NCI-H2107 treated with DMSO at 0.1 percent for 48 hours (cell line): ENCODE measurements around the gene DAPK2.

Source experiments
- DNase-seq: peaks from one replicate; lab custom pipeline; 2025; ENCODE audit not compliant: unreplicated experiment; lab: John Stamatoyannopoulos, UW

DAPK2 gene

DNA sequence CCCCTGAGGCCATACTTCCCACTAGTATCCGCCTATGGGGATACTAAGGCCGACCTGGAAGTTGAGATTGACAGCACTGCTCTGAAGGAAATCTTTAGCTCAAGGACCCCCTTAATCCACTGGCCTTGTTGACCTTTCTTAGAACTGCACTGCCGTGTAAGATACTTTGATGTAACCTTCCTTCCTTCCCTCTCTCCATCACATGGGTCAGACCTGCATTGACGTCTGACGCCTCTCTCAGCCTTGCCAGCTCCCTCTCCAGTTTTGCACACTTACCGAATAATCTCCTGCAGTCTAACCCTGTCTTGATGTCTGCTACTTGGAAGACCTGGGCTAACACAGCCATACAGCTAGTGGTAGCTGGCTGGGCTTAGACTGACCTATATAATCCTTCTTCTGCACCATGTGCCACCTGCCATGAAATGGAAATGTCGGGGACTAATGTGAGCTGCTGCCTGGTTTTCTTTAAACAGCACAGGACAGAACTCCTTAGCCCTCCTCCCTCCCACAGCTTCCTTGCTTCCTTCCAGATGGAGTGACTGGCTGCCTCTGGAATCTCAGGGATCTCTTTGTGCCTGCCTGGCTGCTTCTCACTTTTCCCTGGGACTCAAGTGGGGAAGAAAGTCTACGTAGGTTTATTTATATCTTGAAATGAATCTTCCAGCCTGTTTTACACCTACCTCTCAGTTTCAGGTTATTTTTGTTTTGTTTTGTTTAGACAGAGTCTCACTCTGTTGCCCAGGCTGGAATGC, 173.3 kb downstream of the DAPK2 start:
- no peak for DNase-seq

DNA sequence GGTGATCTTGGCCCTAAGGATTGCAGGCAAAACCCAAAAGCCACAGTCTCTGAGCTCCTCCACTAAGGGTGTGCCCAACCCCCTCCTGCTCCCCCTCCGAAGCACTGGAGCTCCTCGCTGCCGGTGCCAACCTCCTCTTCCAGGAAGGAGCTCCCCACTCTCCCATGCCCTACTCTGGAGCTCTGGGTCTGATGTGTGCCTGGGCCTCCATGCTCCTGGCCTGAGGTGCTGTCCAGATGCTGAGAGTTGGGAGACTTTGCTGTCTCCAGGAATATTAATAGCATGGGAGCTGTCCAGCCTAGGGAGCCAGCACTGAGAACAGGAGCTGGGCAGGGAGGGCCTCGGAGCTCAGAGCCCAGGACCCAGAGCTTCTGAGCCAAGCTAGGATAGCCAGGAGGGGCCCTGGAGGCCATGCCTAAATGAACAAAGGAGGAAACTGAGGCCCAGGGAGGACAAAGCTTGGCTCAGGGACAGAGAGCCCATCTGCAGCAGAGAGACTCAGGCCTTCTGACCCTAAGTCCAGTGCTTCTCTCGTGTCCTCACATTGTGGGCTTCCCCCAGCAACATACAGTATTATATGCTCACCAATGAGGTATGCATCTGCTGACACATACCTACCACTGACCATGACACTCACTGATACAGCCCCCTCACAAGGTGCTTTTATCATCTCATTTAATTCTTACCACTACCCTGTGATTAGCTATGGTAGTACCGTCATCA, 175.6 kb downstream of the DAPK2 start:
- no peak for DNase-seq

DNA sequence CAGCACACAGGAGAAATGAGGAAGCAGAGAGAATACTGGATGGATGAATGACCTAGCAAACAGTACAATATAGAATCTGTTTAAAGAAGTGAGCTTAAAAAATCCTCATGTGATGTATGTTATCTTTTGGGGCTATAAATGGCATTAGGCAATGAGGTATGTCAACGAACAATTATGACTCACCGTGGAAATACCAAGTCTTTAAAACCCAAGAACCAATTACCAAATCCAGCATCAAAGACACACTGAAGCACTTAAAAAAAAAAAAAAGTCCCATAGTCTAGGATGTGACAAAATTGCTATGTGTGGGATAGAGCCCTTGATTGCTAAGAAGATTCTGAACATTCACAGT, 176.3 kb downstream of the DAPK2 start:
- DNase-seq, result no peak

DNA sequence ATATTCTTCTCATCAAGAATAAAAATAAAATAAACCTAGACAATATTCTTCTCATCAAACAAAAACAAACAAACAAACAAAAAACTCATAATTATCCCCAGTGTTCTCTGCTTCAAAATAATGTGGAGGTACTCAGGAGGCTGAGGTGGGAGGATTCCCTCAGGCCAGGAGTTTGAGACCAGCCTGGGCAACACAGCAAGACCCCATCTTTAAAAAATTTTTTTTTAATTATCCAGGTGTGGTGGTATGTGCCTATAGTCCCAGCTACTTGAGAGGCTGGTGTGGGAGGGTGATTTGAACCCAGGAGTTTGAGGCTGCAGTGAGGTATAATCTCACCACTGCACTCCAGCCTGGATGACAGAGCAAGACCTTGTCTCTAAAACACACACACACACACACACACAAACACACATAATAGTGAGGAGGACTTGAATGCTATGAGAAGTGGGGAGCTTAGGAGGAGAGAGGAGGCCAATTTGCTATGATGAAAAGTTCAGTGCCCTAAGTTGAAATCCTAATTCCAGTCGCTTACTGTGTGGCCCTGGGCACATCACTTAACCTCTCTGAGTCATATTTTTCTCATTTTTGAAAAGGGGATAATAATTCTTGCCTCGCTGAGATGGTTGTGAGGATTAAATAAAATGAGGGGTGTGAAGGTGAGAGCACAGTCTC, 176.8 kb downstream of the DAPK2 start:
- DNase-seq, result no peak

DNA sequence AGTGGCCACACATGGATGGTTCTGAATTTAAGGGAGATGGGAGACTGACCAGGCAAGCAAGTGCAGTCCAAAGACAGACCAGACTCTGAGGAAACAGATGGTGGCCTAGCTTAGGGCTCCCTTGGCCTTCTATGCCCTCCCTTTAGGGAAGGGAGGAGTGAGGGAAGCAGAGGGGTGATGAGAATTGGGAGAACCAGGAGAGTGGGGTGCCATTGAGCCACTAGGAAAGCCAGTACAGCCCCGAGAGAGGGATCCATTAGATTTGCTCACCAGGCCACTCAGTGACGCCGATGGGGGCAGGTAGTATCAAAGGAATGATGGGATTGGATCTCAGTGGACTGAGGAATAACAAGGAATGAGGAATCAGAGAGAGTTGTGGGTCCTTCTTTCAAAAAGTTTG, 182.1 kb downstream of the DAPK2 start:
- no peak for DNase-seq

DNA sequence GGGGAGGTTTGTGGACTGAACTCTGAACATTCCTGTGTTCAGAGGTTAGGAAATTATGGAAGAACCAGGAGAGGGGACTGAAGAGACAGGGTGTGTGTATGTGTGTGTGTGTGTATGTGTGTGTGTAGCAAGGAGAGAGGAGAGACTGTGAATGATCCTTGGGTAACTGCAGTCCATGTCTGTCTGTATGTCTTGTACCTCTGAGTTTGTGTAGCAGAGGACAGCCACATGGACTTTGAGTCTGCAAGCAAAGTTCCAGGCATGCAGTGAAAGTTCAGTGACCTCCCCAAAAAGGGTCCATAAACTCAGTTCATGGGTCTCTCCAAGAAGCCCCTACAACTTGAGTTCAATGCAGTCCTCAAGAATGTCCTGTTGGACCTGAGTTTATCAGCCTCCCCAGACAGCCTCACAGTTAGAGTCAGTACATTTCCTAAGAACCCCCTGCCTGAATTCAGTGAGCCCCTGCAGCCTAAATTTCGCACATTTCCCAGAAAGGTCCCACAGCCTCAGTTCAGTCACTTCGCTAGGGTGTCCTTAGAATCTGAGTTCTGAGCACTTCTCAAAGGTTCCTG, 184.3 kb downstream of the DAPK2 start:
- no peak for DNase-seq

DNA sequence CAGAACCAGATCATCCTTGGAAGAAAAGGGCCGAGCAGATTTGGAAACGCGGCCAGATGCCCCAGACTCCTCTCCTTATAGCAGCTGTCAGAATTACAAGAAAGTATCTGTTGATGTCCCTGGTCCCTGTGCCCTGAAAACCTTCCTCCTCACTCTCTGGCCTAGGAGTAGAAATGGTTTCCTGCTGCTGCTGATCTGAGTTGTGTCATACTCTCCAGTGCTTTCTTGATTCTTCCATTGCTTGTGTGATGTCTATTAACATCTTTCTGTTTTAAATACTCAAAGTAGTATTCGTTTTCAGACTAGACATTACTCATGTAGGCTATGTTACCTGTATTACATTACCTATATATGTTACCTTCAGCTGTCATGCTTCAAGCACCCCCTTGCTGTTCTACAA, 185.7 kb downstream of the DAPK2 start:
- DNase-seq, result peak; percentile 1

DNA sequence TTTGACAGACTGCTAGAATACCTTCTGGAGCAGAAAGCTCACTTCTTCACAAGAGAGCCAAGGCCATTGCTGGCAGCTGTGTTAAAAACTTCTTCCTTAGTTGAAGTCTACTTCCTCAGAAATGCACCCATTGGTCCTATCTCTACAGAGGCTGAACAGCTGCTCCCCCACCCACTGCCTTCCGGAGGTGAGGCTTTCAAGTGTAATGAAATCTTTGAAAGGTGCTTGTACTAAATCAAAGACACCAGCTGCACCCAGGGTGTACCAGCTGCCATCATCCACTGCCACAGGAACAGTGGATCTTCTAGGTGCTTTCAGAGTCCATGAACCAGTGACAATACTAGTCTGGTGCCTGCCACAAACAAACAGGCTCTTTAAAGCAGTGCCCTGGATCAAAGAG, 186.1 kb downstream of the DAPK2 start:
- peak; percentile 14 for DNase-seq

DNA sequence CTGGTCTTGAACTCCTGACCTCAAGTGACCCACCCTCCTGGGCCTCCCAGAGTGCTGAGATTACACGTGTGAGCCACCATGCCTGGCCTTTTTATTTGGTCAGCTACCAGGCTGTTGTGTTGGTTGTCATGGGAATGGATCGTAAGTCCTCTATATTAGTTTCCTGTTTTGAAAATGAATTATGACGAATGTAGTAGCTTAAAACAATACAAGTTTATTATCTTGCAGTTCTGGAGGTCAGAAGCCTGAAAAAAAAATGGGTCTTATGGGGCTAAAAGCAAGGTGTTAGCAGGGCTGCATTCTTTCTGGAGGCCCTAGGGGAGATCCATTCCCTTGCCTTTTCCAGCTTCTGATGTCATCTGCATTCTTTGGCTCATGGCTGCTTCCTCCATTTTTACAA, 187.4 kb downstream of the DAPK2 start:
- DNase-seq, result no peak

DNA sequence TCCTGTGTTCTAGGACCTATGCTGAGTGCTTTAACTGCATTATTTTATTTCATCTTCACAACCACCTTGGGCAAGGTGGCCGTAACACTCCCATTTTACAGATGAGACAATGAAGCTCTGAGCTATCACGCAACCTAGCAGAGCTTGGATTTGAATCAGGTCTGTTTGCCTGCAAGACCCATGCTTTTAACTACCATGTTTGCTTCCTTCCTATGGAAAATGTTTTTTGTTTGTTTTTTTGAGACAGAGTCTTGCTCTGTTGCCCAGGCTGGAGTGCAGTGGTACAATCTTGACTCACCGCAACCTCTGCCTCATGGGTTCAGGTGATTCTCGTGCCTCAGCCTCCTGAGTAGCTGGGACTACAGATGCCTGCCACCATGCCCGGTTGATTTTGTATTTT, 187.8 kb downstream of the DAPK2 start:
- DNase-seq, result no peak

DNA sequence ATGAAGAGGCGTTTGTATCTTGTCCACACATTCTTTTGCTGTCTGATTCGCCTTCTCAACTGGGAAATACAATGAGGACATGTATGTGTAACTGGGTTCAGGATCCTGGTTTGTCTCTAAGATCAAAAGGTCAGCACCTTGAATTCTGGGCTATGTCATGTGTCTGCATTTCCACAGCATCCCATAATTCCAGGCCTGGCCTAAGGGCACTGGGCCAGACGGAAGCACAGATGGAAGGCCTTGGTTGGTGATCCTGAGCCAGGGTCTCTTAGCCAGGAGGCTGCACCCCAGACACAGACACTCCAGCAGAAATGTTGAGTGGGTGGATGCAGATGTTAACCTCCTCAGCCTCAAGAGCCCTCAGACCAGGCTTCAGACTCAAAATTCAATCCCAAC, 188.8 kb downstream of the DAPK2 start:
- no peak for DNase-seq
